Panc1 (cell line): ENCODE data around the gene SCGB1C1. TPM values are rescaled to one million over a fixed set of nuclear protein-coding genes. Genes with fewer than 3 reads are reported as not detected.
A peak's percentile ranks its signal among the peaks of the same experiment; 100 is the strongest.

Source experiments
- ATAC-seq: fragments of 200-7000 bp; cut with Tn5 transposase; 2 replicates; pipeline ENCODE4 v1.9.1; 2020; ENCODE audit warnings: mild to moderate bottlenecking, moderate library complexity
- BruUV-seq: library from RNA; stranded (reverse); fragments of 400-500 nt; replicated peaks from 2 replicates; lab custom pipeline; 2021; lab: Mats Ljungman, UMichigan
- CTCF ChIA-PET: fragments of 300-600 bp; sonication (Branson Sonifier 250); formaldehyde crosslinking; loops from one replicate; lab custom pipeline; 2022; ENCODE audit warnings: antibody characterized with exemption; lab: Charles Lee
- POLR2A ChIA-PET: fragments of 300-600 bp; sonication (Branson Sonifier 250); formaldehyde crosslinking; loops from one replicate; lab custom pipeline; 2022; ENCODE audit warnings: antibody characterized with exemption; lab: Charles Lee
- DNase-seq: peaks from one replicate; pipeline ENCODE4 v3.0.0-alpha.2; 2010; ENCODE audit warnings: low read depth, low spot score
- H3K27ac ChIP-seq: 2 replicates; pipeline ENCODE4 v1.5.1; 2011; ENCODE audit warnings: mild to moderate bottlenecking, low read length, inconsistent platforms
- H3K27me3 ChIP-seq: fragments of 200-500 bp; sonication (Bioruptor generic); 2 replicates; pipeline ENCODE4 v1.6.0; 2014; ENCODE audit warnings: low read length, inconsistent platforms; ENCODE audit not compliant: control insufficient read depth, insufficient read depth
- H3K36me3 ChIP-seq: fragments of 200-500 bp; sonication (Bioruptor generic); 2 replicates; pipeline ENCODE4 v1.5.1; 2014; ENCODE audit warnings: inconsistent platforms, mild to moderate bottlenecking, low read length, moderate library complexity; ENCODE audit not compliant: control insufficient read depth, insufficient read depth
- H3K4me1 ChIP-seq: 2 replicates; pipeline ENCODE4 v1.5.1; 2011; ENCODE audit warnings: inconsistent platforms, mild to moderate bottlenecking, low read length, moderate library complexity; ENCODE audit not compliant: control insufficient read depth, insufficient read depth
- H3K4me3 ChIP-seq, 2 experiments: 2 replicates each; pipeline ENCODE4 v1.5.1; 2011 to 2012; ENCODE audit warnings: low read depth in 2 of 2, low read length in 2 of 2, mild to moderate bottlenecking in 2 of 2, inconsistent platforms in 1 of 2, moderate library complexity in 1 of 2
- H3K9me3 ChIP-seq: fragments of 200-500 bp; sonication (Bioruptor generic); 2 replicates; pipeline ENCODE4 v1.5.1; 2014; ENCODE audit warnings: low read depth, mild to moderate bottlenecking, inconsistent platforms, low read length, moderate library complexity; ENCODE audit not compliant: control insufficient read depth, insufficient read depth
- CTCF ChIP-seq: fragments of 450-650 bp; IDR thresholded peaks from 2 replicates; pipeline ENCODE4 v1.5.1; 2017; ENCODE audit warnings: mild to moderate bottlenecking
- POLR2AphosphoS5 ChIP-seq: IDR thresholded peaks from 2 replicates; pipeline ENCODE4 v1.6.1; 2012; ENCODE audit warnings: mild to moderate bottlenecking, low read depth, low read length, moderate library complexity
- REST ChIP-seq, 2 experiments: IDR thresholded peaks; 2 replicates each; pipeline ENCODE4 v1.6.1; 2011 to 2012; ENCODE audit warnings: low read depth in 2 of 2, control low read depth in 1 of 2, low read length in 1 of 2, mild to moderate bottlenecking in 1 of 2, moderate library complexity in 1 of 2; ENCODE audit not compliant: insufficient read depth in 1 of 2
- SIN3A ChIP-seq: IDR thresholded peaks from 2 replicates; pipeline ENCODE4 v1.6.1; 2012; ENCODE audit warnings: low read depth, mild to moderate bottlenecking, low read length, moderate library complexity, borderline replicate concordance; ENCODE audit not compliant: insufficient read depth
- TCF7L2 ChIP-seq: IDR thresholded peaks from 2 replicates; pipeline ENCODE4 v1.6.1; 2011; ENCODE audit warnings: mild to moderate bottlenecking, low read depth, low read length, inconsistent platforms
- in situ Hi-C: cut with HindIII; loops from 2 replicates; pipeline ENCODE4 v1.10.0; 2016; ENCODE audit warnings: low sequenced_read_pairs, low pct_unique_long_range_greater_than_20kb
- intact Hi-C: fragments of 100-400 bp; cut with micrococcal nuclease; formaldehyde crosslinking; loops from one replicate; pipeline ENCODE4 v1.10.0; 2022; ENCODE audit not compliant: unreplicated experiment
- total RNA-seq: library from RNA; stranded (reverse); gene quantifications from one replicate; pipeline ENCODE4 v1.2.1, GENCODE V29; 2021; ENCODE audit not compliant: unreplicated experiment

The SCGB1C1 gene
- total RNA-seq, 1 experiment from 2014 or later, result not detected

GRCh38 chr11:197741-198235 is 4.9 kb downstream of the SCGB1C1 start:
- Histone ChIP-seq H3K27ac (no peak overlapping the region), H3K36me3 (no peaks in the 10 kb centered on the region), H3K4me1 (no peaks in the 10 kb centered on the region), H3K9me3 (no peaks in the 10 kb centered on the region), H3K4me3 (no peak overlapping the region), H3K27me3 (no peaks in the 10 kb centered on the region)
- CTCF ChIA-PET, result no interaction called here
- in situ Hi-C loops, result no loop called here
- BruUV-seq, result no TSS peak
- intact Hi-C loops, result no loop called here
- POLR2A ChIA-PET, result no interaction called here
- no peak for TF ChIP-seq SIN3A
- TF ChIP-seq TCF7L2, result no peak
- no peak for TF ChIP-seq REST (IDR thresholded peaks at IDR 0.05; ENCODE audit: insufficient read depth in 1 of 2, low read depth in 2 of 2, low read length in 1 of 2)
- no peak for TF ChIP-seq POLR2AphosphoS5
- no peak for TF ChIP-seq CTCF
- ATAC-seq (0 out of 2 replicates have a peak, but pooled peaks have one; percentile 7), DNase-seq (no peak)

GRCh38 chr11:198236-198806 is 5.4 kb downstream of the SCGB1C1 start:
- Histone ChIP-seq H3K9me3 (no peaks in the 10 kb centered on the region), H3K27ac (no peak overlapping the region), H3K27me3 (no peaks in the 10 kb centered on the region), H3K4me1 (no peaks in the 10 kb centered on the region), H3K36me3 (no peaks in the 10 kb centered on the region), H3K4me3 (no peak overlapping the region)
- TF ChIP-seq POLR2AphosphoS5 (no peak), REST (IDR thresholded peaks at IDR 0.05; ENCODE audit: insufficient read depth in 1 of 2, low read depth in 2 of 2, low read length in 1 of 2) (no peak), SIN3A (no peak), CTCF (no peak), TCF7L2 (no peak)
- BruUV-seq, result no TSS peak
- no peak for ATAC-seq
- ChIA-PET CTCF (no interaction called here), POLR2A (interaction anchor here (0.9 kb wide), 1 partner anchor 9 kb away, joined by 3 read pairs; the partner anchor contains the start of genes BET1L and RIC8A)
- no peak for DNase-seq
- intact Hi-C loops, result no loop called here
- in situ Hi-C loops, result no loop called here
